Neural progenitor cell (in vitro differentiated cells): ENCODE measurements around the gene ZSCAN4.

ENCODE experiments used
- CTCF ChIP-seq: fragments of 200-600 bp; sonication (generic); IDR thresholded peaks from 2 replicates; pipeline ENCODE4 v1.5.1; 2017; ENCODE audit warnings: antibody characterized with exemption, mild to moderate bottlenecking
- EZH2phosphoT487 ChIP-seq: fragments of 200-600 bp; sonication (generic); IDR thresholded peaks from 2 replicates; pipeline ENCODE4 v1.6.1; 2017; ENCODE audit warnings: antibody characterized with exemption

- no peak for TF ChIP-seq EZH2phosphoT487
- no peak for TF ChIP-seq CTCF
Observed at GRCh38 chr19:57656346-57656745, 12.4 kb upstream of the ZSCAN4 start.
